ENCODE data around the gene HYAL3. TPM values are rescaled to one million over a fixed set of nuclear protein-coding genes. Genes with fewer than 3 reads are reported as not detected.

The HYAL3 gene
- total RNA-seq, 1 donor from 2014 or later = not detected

DNA sequence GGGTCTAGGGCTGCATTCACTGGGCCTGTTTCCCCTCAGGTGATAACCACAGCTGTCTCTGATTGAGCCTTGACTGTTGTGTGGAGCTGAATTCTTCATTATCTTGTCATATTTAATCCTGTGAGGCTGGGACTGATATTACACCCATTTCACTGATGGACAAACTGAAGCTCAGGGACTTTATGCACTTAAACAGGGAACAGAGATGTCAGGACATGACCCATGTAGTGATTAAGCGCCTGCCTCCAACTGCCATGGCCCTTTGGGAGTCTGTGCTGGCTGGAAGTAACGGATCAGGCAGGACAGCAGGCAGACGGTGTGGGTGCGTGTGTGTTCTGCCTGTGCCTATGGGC, 55.7 kb downstream of the HYAL3 start:
- no peak for DNase-seq (ENCODE audit: low spot score in 2 of 2)
- Histone ChIP-seq H3K27ac (peak overlapping the region; percentile 92 to 95), H3K36me3 (peaks cover 15% of the 10 kb centered on the region in 2 donors), H3K27me3 (no peaks in the 10 kb centered on the region), H3K4me1 (peaks cover 61 to 89% of the 10 kb centered on the region in 2 donors), H3K9me3 (no peaks in the 10 kb centered on the region), H3K4me3 (no peak overlapping the region)
- TF ChIP-seq, protein P1, sequence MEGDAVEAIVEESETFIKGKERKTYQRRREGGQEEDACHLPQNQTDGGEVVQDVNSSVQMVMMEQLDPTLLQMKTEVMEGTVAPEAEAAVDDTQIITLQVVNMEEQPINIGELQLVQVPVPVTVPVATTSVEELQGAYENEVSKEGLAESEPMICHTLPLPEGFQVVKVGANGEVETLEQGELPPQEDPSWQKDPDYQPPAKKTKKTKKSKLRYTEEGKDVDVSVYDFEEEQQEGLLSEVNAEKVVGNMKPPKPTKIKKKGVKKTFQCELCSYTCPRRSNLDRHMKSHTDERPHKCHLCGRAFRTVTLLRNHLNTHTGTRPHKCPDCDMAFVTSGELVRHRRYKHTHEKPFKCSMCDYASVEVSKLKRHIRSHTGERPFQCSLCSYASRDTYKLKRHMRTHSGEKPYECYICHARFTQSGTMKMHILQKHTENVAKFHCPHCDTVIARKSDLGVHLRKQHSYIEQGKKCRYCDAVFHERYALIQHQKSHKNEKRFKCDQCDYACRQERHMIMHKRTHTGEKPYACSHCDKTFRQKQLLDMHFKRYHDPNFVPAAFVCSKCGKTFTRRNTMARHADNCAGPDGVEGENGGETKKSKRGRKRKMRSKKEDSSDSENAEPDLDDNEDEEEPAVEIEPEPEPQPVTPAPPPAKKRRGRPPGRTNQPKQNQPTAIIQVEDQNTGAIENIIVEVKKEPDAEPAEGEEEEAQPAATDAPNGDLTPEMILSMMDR (IDR thresholded peaks at IDR 0.05) = no peak
- intact Hi-C loops (cut with DNase I) = no loop called here

DNA sequence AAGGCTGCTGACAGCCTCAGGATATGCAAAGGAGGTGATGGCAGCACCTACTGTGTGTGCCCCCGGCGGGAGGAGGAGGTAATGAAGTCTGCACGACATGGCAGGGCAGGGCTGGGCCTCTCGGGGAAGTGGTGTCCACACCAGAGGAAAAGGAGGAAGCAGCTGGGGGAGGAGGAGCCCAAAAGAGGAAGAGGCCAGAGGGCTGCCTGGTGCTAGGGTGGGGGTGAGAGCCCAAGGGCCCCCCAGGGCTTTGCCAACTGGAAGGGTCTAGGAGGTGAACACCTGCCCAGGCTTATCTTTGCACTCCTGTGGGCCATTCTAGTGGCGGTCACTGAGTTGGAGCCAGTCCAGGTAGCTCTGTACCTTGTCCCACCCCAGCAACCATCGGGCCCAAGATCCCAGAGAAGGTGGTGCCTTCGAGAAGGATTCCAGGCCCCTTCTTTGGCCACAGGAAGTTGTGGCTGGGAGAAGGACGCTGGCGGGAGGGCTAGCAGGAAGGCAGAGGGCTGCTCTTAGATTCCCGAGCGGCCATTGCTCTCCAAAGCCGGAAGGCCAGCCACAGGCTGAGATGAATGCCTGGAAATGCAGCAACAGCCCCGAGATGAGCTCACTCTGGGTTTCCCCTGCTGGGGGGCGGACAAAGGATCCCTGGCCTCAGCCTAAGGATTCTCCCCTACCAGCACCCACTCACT, 56.2 kb downstream of the HYAL3 start:
- peaks cover 60 to 84% of the 10 kb centered on the region in 2 donors for H3K4me1 ChIP-seq
- intact Hi-C loops (cut with DNase I) = no loop called here

More for the DNA sequence above, 56.2 kb downstream of the HYAL3 start:
- Histone ChIP-seq H3K27me3 (no peaks in the 10 kb centered on the region), H3K27ac (peak overlapping the region; percentile 92 to 95), H3K9me3 (no peaks in the 10 kb centered on the region), H3K4me3 (peak overlapping the region; percentile 4 to 29), H3K36me3 (peaks cover 15% of the 10 kb centered on the region in 2 donors)
- TF ChIP-seq, protein P1 (IDR thresholded peaks at IDR 0.05) = no peak
- DNase-seq (ENCODE audit: low spot score in 2 of 2) = peak in 1 of 2 donors; percentile 83

Other genes starting within 250 kb of the HYAL3 start
- 105 TPM for gene RBM5, start 210.5 kb downstream of the HYAL3 start, total RNA-seq
- gene SEMA3F, start 144.1 kb downstream of the HYAL3 start, total RNA-seq = 75.0 TPM
- 4.7 TPM for gene GNAT1, start 107.8 kb downstream of the HYAL3 start, total RNA-seq
- not detected for gene SLC38A3, start 94.1 kb downstream of the HYAL3 start, total RNA-seq
- gene GNAI2, start 63.2 kb downstream of the HYAL3 start, total RNA-seq = 283 TPM
- gene SEMA3B, start 30.3 kb downstream of the HYAL3 start, total RNA-seq = 24.2 TPM
- gene LSMEM2, start 20.3 kb downstream of the HYAL3 start, total RNA-seq = not detected
- 231 TPM for gene IFRD2, start 7.0 kb downstream of the HYAL3 start, total RNA-seq
- 38.8 TPM for gene NAA80, start within 50 bp of the HYAL3 start, total RNA-seq
- 49.5 TPM for gene HYAL1, start 4.2 kb upstream of the HYAL3 start, total RNA-seq
- gene HYAL2, start 23.3 kb upstream of the HYAL3 start, total RNA-seq = 449 TPM
- gene TUSC2, start 28.8 kb upstream of the HYAL3 start, total RNA-seq = 25.4 TPM
- 34.9 TPM for gene RASSF1, start 41.4 kb upstream of the HYAL3 start, total RNA-seq
- gene ZMYND10, start 46.3 kb upstream of the HYAL3 start, total RNA-seq = not detected
- 37.8 TPM for gene NPRL2, start 51.4 kb upstream of the HYAL3 start, total RNA-seq
- 20.2 TPM for gene CYB561D2, start 51.5 kb upstream of the HYAL3 start, total RNA-seq
- 55.7 TPM for gene TMEM115, start 60.1 kb upstream of the HYAL3 start, total RNA-seq
- 0.85 TPM for gene CACNA2D2, start 204.2 kb upstream of the HYAL3 start, total RNA-seq